Measurements from ENCODE around the gene CD300LF.

The CD300LF gene

DNA sequence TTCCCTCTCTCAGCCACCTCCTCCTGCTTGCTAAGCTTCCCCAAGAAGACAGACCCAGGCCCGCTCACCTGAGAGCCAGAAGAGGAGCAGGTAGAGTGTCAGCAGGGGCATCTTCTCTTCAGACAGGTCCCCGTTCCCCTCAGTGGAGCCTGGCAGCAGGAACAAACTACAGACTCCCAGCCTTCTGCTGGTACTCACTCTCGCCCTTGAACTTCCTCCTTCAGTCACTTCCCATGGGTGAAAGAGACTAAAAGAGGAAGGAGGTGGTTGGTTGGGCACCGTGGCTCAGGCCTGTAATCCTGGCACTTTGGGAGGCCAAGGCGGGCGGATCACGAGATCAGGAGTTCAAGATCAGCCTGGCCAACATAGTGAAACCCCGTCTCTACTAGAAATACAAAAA, at the start of gene CD300LF:
TSS of gene CD300LF (minus strand) at position 168 of the 400 bp plus-strand sequence. CDS start at position 111, 57 bp downstream.
- in situ Hi-C loops (cut with MboI; ENCODE audit: low sequenced_read_pairs): no loop called here

GRCh38 chr17:74761931-74762330, 49.2 kb upstream of the CD300LF start:
- in situ Hi-C loops (cut with MboI; ENCODE audit: low sequenced_read_pairs): no loop called here

DNA sequence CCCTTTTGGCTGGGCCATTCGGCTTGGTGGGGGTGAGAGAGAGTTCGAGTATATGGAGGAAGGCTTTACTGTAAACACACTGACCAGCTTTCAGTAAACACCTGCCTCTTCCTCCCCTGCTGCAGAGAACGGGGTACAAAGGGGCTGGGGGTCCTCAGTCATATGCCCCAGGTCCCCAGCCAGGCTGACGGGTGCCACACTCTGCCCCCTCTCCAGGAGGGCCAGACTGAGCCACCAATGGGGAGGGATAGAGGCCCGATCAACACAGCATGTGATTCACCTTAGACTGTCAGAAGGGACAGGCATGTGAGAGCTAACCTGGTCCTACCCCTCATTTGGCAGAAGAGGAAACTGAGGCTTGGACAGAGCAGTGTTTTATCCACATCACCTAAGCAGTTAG, 48.7 kb upstream of the CD300LF start:
- in situ Hi-C loops (cut with MboI; ENCODE audit: low sequenced_read_pairs): no loop called here

DNA sequence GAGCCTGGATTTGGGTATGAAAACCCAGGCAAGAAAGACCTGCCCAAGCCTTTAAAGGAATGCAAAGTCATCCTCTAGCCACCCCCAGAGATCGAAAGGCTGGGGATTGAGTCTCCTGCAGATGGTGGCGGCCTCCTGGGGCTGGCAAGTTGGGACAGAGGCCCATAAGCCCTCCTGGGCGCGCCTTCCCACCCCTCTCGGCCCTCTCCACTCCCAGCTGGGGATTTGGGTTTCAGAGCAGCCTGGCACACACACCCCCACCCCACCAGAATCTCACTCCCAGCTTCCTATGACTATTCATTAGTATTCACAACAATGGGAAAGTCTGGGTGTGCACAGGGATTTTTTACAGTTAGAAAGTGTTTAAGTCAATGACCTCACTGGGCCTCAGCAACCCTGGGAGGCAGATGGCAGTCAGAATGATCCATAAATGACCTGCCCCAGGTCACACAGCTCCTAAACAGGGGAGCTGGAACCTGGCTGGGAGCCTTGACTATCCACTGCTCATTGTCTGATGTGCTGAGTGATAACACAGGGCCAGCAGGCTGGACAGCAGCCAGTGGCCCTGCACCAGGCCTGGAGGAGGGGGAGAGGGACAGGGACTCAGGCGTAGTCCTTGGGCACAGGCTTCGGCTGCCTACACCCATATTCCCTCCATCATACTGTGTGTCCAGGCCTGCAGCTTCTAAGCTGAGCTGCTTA, 47.8 kb upstream of the CD300LF start:
- in situ Hi-C loops (cut with MboI; ENCODE audit: low sequenced_read_pairs): no loop called here

- in situ Hi-C loops (cut with MboI; ENCODE audit: low sequenced_read_pairs): no loop called here
Measured at GRCh38 chr17:74759941-74760340, 47.2 kb upstream of the CD300LF start.

- in situ Hi-C loops (cut with MboI; ENCODE audit: low sequenced_read_pairs): no loop called here
Measured at GRCh38 chr17:74759243-74759801, 46.6 kb upstream of the CD300LF start.

- in situ Hi-C loops (cut with MboI; ENCODE audit: low sequenced_read_pairs): no loop called here
Measured at GRCh38 chr17:74758848-74759168, 46.1 kb upstream of the CD300LF start.

DNA sequence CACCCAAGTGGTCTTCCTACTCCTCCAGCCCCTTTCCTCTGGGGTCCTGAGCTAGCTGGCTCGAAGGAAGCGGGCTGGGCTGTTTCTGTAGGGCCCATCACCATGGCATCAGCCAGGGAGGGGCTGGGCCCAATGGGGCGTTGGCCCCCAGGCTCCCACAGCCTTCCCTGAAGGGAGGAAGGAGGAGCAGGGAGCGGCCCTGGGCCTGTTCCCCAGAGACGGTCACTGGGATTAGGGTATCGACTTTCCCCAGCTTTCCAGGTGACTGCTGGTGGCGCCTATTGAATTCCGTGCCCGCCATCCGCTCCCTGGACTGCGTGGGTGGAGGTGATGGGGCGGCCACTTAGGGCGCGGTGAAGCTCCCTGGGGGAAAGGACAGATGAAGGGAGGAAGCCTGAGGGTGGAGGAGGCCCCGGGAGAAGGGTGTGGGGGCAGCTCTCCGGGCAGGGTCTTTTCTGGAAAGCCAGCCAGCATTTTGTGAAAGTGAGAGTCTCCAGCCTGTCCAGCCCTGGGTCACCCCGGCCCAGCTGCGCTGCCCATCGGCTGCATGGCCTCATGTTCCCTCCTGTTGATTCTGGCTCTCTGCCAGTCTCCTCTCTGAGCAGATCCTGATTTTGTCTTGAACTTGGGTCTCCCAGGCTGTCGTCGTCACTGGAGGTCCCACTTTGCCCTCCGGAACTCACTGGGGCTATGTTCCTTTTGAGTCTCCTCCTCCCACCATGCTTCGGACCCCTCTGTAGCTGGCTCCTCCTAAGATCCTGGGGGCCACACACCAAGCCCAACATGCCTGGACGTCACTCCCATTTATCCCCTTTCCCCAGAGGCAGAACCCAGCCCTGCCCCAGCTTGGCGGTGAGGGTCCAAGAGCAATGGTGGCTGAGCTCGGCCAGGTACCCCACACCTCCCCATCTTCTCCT, 45.5 kb upstream of the CD300LF start:
- in situ Hi-C loops (cut with MboI; ENCODE audit: low sequenced_read_pairs): no loop called here

DNA sequence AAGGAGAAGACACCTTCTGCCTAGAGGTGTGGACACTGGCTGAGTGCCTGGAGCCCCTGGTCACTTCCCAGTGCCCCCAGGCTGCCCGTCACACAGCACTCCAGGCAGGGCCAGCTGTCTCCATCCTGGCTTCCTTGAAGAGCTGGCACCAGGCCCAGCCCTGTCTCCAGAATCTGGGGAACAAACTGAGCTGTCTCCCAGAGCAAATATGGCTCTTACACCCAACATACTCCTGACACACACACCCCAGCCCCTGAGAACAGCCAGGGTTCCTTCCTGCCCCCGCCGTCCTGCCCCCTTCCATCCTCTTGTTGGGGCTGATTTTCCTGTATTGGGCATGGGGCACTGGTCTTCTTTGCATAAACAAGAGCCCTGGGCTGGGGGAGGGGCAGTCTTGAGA, 44.8 kb upstream of the CD300LF start:
- in situ Hi-C loops (cut with MboI; ENCODE audit: low sequenced_read_pairs): no loop called here

GRCh38 chr17:74756891-74757290, 44.2 kb upstream of the CD300LF start:
- in situ Hi-C loops (cut with MboI; ENCODE audit: low sequenced_read_pairs): no loop called here

- in situ Hi-C loops (cut with MboI; ENCODE audit: low sequenced_read_pairs): no loop called here
Measured at GRCh38 chr17:74755533-74755932, 42.8 kb upstream of the CD300LF start.

DNA sequence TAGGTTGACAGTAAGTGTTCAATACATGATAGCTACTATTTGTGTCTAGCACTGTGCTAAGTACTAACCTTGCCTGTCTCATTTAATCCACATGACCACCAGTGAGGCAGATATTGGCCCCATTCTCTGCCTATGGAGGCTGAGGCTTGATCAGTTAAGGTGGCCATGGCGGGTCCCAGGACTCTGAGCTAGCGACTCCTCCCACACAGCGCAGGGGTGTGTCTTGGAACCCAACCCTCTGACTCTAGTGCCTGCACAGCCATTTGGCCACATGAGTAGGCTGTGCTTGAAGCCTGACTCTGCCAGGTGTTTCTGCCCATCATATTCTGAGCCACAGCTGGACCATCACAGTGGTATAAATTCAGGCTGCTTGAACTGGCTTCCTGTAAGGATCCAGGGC, 42.1 kb upstream of the CD300LF start:
- in situ Hi-C loops (cut with MboI; ENCODE audit: low sequenced_read_pairs): no loop called here

DNA sequence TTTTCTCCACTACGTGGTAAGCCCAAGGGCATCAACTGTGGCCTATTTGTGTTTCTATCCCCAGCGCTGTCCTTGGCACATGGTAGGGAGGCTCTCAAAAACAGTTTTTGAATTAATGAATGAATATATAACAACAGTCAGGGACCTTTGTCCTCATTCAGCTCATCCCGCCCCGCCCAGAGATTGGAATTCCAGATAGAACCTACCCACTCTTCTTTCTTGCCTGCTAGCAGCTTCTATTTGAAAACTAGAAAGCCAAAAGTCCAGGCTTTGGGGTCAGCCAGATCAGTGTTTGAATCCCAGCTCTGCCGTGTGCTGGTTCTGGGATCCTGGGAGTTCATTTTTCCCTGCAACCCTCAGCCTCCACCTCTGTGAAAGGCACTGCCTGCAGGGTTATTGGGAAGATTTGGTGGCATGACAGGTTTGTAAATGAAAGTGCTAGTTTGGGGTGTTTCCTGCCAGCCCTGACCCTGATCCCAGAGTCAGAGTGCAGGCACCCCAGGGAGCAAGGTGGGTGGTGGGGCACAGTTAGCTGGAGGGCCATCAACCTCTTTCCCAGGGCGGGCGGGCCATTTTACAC, 40.2 kb upstream of the CD300LF start:
- in situ Hi-C loops (cut with MboI; ENCODE audit: low sequenced_read_pairs): no loop called here

DNA sequence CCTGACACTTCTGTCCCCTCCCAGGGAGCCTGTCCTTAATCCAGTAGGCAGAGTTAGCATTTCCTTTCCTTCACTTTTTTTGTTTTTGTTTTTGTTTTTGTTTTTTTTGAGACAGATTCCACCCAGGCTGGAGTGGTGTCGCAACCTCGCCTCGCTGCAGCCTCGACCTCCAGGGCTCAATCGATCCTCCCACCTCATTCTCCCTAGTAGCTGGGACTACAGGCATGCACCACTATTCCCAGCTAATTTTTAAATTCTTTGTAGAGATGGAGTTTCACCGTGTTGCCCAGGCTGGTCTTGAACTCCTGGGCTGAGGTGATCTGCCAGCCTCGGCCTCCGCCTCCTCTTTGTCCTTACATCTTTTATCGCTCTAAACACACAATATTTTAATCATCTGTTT, 39.7 kb upstream of the CD300LF start:
- in situ Hi-C loops (cut with MboI; ENCODE audit: low sequenced_read_pairs): no loop called here

DNA sequence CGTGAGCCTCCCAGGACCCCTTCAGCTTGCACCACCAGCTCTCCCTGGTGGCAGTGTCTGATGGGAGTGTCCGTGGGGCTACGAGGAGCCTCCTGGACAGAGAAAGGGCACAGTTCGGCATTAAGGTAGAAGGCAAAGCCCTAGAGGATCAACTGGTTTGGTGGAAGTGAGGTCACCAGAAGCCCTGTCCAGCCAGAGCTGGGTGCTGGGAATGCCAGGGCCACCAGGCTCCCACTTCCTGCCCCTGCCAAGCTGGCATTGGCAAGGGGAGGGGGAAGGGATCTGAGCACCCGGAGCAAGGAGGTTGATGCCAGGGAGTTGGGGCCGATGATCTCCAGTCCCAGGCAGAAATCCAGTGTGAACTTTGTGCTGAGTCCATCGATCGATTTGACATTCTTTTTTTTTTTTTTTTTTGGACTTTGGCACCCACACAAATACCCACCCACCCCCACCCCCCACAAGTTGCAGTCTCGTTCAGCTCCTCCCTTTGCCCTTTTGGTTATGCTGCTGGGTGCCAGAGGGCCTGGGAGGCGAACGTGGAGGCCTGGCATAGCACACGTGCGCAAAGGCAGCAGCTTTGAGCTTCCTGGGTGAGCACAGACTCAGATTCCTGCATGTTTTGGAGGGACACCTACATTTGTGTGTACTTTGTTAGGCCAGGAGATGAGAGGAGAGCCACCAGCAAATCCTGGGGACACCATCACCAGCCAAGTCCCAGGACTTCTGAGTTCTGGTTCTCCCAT, 37.8 kb upstream of the CD300LF start:
- in situ Hi-C loops (cut with MboI; ENCODE audit: low sequenced_read_pairs): no loop called here

GRCh38 chr17:74750039-74750326, 37.3 kb upstream of the CD300LF start:
- in situ Hi-C loops (cut with MboI; ENCODE audit: low sequenced_read_pairs): no loop called here

DNA sequence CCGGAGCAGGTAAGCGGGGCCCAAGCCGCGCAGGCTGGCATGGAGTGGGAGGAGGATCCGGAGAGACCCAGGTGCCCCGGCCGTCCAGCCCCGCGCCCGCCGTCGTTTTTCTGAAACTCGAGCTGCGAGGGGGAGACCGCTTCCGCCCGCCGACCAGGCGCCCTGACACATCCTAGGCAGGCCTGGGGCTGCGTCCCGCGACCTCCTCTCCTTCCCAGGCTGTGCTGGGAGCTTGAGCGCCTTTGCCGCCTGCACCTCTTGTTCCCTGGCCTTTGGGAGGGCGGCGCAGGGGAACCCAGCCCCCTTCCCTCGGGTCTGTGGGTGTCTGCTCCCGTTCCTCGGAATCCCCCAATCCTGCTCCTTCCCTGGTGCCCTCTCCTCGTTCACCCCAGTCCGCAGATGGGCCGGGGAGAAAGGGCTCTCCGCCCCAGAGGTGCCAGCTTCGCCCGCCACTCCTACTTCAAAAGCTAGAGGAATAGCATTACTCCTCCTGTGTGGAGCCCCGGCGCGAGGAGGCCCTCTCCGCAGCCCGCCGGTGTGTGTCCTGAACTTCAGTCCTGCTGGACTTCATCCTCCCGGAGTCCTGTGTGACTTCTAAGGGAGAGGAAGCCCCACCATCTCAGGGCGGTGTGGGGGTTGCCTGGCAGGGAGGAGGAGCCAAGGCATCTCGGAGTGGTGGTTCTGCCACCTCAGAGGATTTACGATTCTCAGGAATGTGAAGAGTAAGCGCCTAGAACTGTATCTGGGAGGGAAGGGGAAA, 36.7 kb upstream of the CD300LF start:
- in situ Hi-C loops (cut with MboI; ENCODE audit: low sequenced_read_pairs): no loop called here

DNA sequence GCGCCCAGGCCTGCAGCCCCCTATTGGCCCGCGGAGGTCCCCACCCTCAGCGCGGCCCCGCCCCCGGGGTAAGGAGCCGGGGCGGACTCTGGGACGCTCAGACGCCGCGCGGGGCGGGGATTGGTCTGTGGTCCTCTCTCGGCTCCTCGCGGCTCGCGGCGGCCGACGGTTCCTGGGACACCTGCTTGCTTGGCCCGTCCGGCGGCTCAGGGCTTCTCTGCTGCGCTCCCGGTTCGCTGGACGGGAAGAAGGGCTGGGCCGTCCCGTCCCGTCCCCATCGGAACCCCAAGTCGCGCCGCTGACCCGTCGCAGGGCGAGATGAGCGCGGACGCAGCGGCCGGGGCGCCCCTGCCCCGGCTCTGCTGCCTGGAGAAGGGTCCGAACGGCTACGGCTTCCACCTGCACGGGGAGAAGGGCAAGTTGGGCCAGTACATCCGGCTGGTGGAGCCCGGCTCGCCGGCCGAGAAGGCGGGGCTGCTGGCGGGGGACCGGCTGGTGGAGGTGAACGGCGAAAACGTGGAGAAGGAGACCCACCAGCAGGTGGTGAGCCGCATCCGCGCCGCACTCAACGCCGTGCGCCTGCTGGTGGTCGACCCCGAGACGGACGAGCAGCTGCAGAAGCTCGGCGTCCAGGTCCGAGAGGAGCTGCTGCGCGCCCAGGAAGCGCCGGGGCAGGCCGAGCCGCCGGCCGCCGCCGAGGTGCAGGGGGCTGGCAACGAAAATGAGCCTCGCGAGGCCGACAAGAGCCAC, 36.0 kb upstream of the CD300LF start, which contains the start of gene NHERF1:
TSS of gene NHERF1 (plus strand) at position 100 of the 750 bp plus-strand sequence. CDS start at position 319, 219 bp downstream.
- in situ Hi-C loops (cut with MboI; ENCODE audit: low sequenced_read_pairs): no loop called here

DNA sequence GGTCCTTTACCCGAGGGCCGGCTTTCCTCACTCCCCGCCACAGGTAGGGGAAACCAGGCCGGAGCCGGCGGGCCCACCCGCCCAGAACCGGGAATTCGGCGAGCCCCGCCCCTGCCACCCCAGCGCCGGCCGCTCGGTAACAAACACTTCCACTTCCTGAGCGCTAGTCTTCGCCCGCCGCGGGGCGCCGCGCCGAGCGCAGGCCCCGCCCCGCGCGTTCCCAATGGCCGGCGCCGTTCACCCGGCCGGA, 35.5 kb upstream of the CD300LF start:
- in situ Hi-C loops (cut with MboI; ENCODE audit: low sequenced_read_pairs): no loop called here

DNA sequence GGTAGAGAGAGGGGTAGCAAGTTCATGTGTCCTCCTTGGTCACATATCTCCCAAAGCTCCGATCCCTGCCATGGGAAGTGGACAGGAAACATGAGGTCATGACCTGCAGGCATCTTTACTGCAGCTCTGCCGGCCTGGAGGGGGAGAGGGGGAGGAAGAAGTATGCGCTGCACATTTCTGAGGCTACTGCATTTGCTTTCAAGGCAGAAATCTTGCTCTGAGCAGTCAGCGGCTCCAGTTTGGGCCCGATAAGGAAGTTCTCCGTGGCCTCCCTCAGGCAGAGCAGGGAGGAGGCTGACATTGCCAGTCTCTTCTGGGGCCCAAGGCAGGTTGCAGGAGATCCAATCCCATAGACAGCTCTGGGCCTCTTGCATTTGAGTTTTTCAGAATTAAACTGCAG, 34.2 kb upstream of the CD300LF start:
- in situ Hi-C loops (cut with MboI; ENCODE audit: low sequenced_read_pairs): no loop called here
